ENCODE data around the gene PIK3AP1. TPM values are rescaled to one million over a fixed set of nuclear protein-coding genes. Genes with fewer than 3 reads are reported as not detected.

Gene PIK3AP1
- polyA plus RNA-seq, 2 donors, result 0.31 to 0.47 TPM

GRCh38 chr10:96712662-96713271 is 7.5 kb downstream of the PIK3AP1 start:
- WGBS, 2 donors, result 89 to 90% methylated on average over 10 of the region's 10 CpGs
- H3K36me3 ChIP-seq (ENCODE audit: control insufficient read depth in 2 of 2, insufficient read depth in 2 of 2, low read length in 1 of 2), result no peaks in the 10 kb centered on the region
- no peaks in the 10 kb centered on the region for H3K9me3 ChIP-seq (ENCODE audit: control insufficient read depth in 2 of 2, insufficient read depth in 1 of 2, low read depth in 1 of 2, low read length in 1 of 2)
- H3K4me3 ChIP-seq (ENCODE audit: low read depth in 1 of 2, low read length in 2 of 2), result no peak overlapping the region
- H3K4me1 ChIP-seq (ENCODE audit: control insufficient read depth in 2 of 2, insufficient read depth in 2 of 2, low read length in 1 of 2), result no peaks in the 10 kb centered on the region
- H3K27ac ChIP-seq (ENCODE audit: low read depth in 2 of 2, low read length in 1 of 2), result no peak overlapping the region
- no peaks in the 10 kb centered on the region for H3K27me3 ChIP-seq (ENCODE audit: control insufficient read depth in 1 of 2, insufficient read depth in 2 of 2, low read length in 2 of 2)

- Histone ChIP-seq H3K9me3 (ENCODE audit: control insufficient read depth in 2 of 2, insufficient read depth in 1 of 2, low read depth in 1 of 2, low read length in 1 of 2) (no peaks in the 10 kb centered on the region), H3K27me3 (ENCODE audit: control insufficient read depth in 1 of 2, insufficient read depth in 2 of 2, low read length in 2 of 2) (no peaks in the 10 kb centered on the region), H3K36me3 (ENCODE audit: control insufficient read depth in 2 of 2, insufficient read depth in 2 of 2, low read length in 1 of 2) (no peaks in the 10 kb centered on the region), H3K27ac (ENCODE audit: low read depth in 2 of 2, low read length in 1 of 2) (no peak overlapping the region), H3K4me3 (ENCODE audit: low read depth in 1 of 2, low read length in 2 of 2) (no peak overlapping the region), H3K4me1 (ENCODE audit: control insufficient read depth in 2 of 2, insufficient read depth in 2 of 2, low read length in 1 of 2) (no peaks in the 10 kb centered on the region)
- 77 to 92% methylated on average over 3 of the region's 3 CpGs for WGBS, 2 donors
Measured at GRCh38 chr10:96711048-96711728, 9.1 kb downstream of the PIK3AP1 start.

- 85 to 91% methylated on average over 19 of the region's 19 CpGs for WGBS, 2 donors
- Histone ChIP-seq H3K4me3 (ENCODE audit: low read depth in 1 of 2, low read length in 2 of 2) (no peak overlapping the region), H3K27me3 (ENCODE audit: control insufficient read depth in 1 of 2, insufficient read depth in 2 of 2, low read length in 2 of 2) (no peaks in the 10 kb centered on the region), H3K9me3 (ENCODE audit: control insufficient read depth in 2 of 2, insufficient read depth in 1 of 2, low read depth in 1 of 2, low read length in 1 of 2) (no peaks in the 10 kb centered on the region), H3K4me1 (ENCODE audit: control insufficient read depth in 2 of 2, insufficient read depth in 2 of 2, low read length in 1 of 2) (no peaks in the 10 kb centered on the region), H3K36me3 (ENCODE audit: control insufficient read depth in 2 of 2, insufficient read depth in 2 of 2, low read length in 1 of 2) (no peaks in the 10 kb centered on the region), H3K27ac (ENCODE audit: low read depth in 2 of 2, low read length in 1 of 2) (no peak overlapping the region)
Measured at GRCh38 chr10:96709525-96709924, 10.8 kb downstream of the PIK3AP1 start.

- Histone ChIP-seq H3K4me3 (ENCODE audit: low read depth in 1 of 2, low read length in 2 of 2) (no peak overlapping the region), H3K9me3 (ENCODE audit: control insufficient read depth in 2 of 2, insufficient read depth in 1 of 2, low read depth in 1 of 2, low read length in 1 of 2) (no peaks in the 10 kb centered on the region), H3K36me3 (ENCODE audit: control insufficient read depth in 2 of 2, insufficient read depth in 2 of 2, low read length in 1 of 2) (no peaks in the 10 kb centered on the region), H3K27me3 (ENCODE audit: control insufficient read depth in 1 of 2, insufficient read depth in 2 of 2, low read length in 2 of 2) (no peaks in the 10 kb centered on the region), H3K4me1 (ENCODE audit: control insufficient read depth in 2 of 2, insufficient read depth in 2 of 2, low read length in 1 of 2) (no peaks in the 10 kb centered on the region), H3K27ac (ENCODE audit: low read depth in 2 of 2, low read length in 1 of 2) (no peak overlapping the region)
- WGBS, 2 donors, result 89 to 95% methylated on average over 7 of the region's 7 CpGs
Measured at GRCh38 chr10:96708996-96709395, 11.3 kb downstream of the PIK3AP1 start.

GRCh38 chr10:96708456-96708855 is 11.9 kb downstream of the PIK3AP1 start:
- no peak overlapping the region for H3K27ac ChIP-seq (ENCODE audit: low read depth in 2 of 2, low read length in 1 of 2)
- H3K4me1 ChIP-seq (ENCODE audit: control insufficient read depth in 2 of 2, insufficient read depth in 2 of 2, low read length in 1 of 2), result no peaks in the 10 kb centered on the region
- H3K9me3 ChIP-seq (ENCODE audit: control insufficient read depth in 2 of 2, insufficient read depth in 1 of 2, low read depth in 1 of 2, low read length in 1 of 2), result no peaks in the 10 kb centered on the region
- H3K4me3 ChIP-seq (ENCODE audit: low read depth in 1 of 2, low read length in 2 of 2), result no peak overlapping the region
- H3K36me3 ChIP-seq (ENCODE audit: control insufficient read depth in 2 of 2, insufficient read depth in 2 of 2, low read length in 1 of 2), result no peaks in the 10 kb centered on the region
- WGBS, 2 donors, result 76 to 82% methylated on average over 7 of the region's 7 CpGs
- H3K27me3 ChIP-seq (ENCODE audit: control insufficient read depth in 1 of 2, insufficient read depth in 2 of 2, low read length in 2 of 2), result no peaks in the 10 kb centered on the region

DNA sequence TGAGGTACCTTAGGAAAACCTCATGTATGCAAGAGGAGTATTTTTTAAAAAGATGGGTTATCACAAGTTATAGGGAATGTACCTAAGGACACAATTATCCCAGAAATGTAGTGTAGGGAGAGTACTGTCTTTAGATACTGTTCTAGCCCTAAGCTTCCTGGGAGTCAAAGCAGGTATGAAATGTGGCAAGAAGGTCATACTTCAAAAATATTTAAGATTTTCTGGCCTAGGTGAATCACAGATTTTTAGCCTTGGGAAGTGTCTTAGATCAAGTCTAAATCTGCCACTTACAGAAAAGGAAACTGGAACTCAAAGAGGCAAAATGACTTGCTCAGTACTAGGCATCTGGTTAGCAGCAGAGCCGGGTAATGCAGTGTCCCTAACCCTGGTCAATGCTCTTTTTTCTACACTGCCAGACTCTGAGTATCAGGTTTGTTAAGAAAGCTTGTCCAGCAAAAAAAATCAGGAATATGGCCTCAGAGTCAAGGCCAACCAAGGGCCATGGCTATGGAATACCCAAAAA is 13.9 kb downstream of the PIK3AP1 start:
- Histone ChIP-seq H3K4me3 (ENCODE audit: low read depth in 1 of 2, low read length in 2 of 2) (no peak overlapping the region), H3K4me1 (ENCODE audit: control insufficient read depth in 2 of 2, insufficient read depth in 2 of 2, low read length in 1 of 2) (no peaks in the 10 kb centered on the region), H3K27ac (ENCODE audit: low read depth in 2 of 2, low read length in 1 of 2) (no peak overlapping the region), H3K36me3 (ENCODE audit: control insufficient read depth in 2 of 2, insufficient read depth in 2 of 2, low read length in 1 of 2) (no peaks in the 10 kb centered on the region), H3K9me3 (ENCODE audit: control insufficient read depth in 2 of 2, insufficient read depth in 1 of 2, low read depth in 1 of 2, low read length in 1 of 2) (no peaks in the 10 kb centered on the region), H3K27me3 (ENCODE audit: control insufficient read depth in 1 of 2, insufficient read depth in 2 of 2, low read length in 2 of 2) (no peaks in the 10 kb centered on the region)
- WGBS, 2 donors, result 69 to 87% methylated on average over 1 of the region's 1 CpG

GRCh38 chr10:96705134-96705533 is 15.2 kb downstream of the PIK3AP1 start:
- H3K4me1 ChIP-seq (ENCODE audit: control insufficient read depth in 2 of 2, insufficient read depth in 2 of 2, low read length in 1 of 2), result no peaks in the 10 kb centered on the region
- no peaks in the 10 kb centered on the region for H3K27me3 ChIP-seq (ENCODE audit: control insufficient read depth in 1 of 2, insufficient read depth in 2 of 2, low read length in 2 of 2)
- 63 to 79% methylated on average over 1 of the region's 1 CpG for WGBS, 2 donors

GRCh38 chr10:96704563-96704962 is 15.8 kb downstream of the PIK3AP1 start:
- H3K36me3 ChIP-seq (ENCODE audit: control insufficient read depth in 2 of 2, insufficient read depth in 2 of 2, low read length in 1 of 2), result no peaks in the 10 kb centered on the region
- H3K27ac ChIP-seq (ENCODE audit: low read depth in 2 of 2, low read length in 1 of 2), result no peak overlapping the region
- H3K9me3 ChIP-seq (ENCODE audit: control insufficient read depth in 2 of 2, insufficient read depth in 1 of 2, low read depth in 1 of 2, low read length in 1 of 2), result no peaks in the 10 kb centered on the region
- WGBS, 2 donors, result 93 to 94% methylated on average over 4 of the region's 4 CpGs
- H3K27me3 ChIP-seq (ENCODE audit: control insufficient read depth in 1 of 2, insufficient read depth in 2 of 2, low read length in 2 of 2), result no peaks in the 10 kb centered on the region
- no peak overlapping the region for H3K4me3 ChIP-seq (ENCODE audit: low read depth in 1 of 2, low read length in 2 of 2)
- no peaks in the 10 kb centered on the region for H3K4me1 ChIP-seq (ENCODE audit: control insufficient read depth in 2 of 2, insufficient read depth in 2 of 2, low read length in 1 of 2)

More at GRCh38 chr10:96705134-96705533, 15.2 kb downstream of the PIK3AP1 start:
- no peak overlapping the region for H3K4me3 ChIP-seq (ENCODE audit: low read depth in 1 of 2, low read length in 2 of 2)
- H3K9me3 ChIP-seq (ENCODE audit: control insufficient read depth in 2 of 2, insufficient read depth in 1 of 2, low read depth in 1 of 2, low read length in 1 of 2), result no peaks in the 10 kb centered on the region
- H3K27ac ChIP-seq (ENCODE audit: low read depth in 2 of 2, low read length in 1 of 2), result no peak overlapping the region
- no peaks in the 10 kb centered on the region for H3K36me3 ChIP-seq (ENCODE audit: control insufficient read depth in 2 of 2, insufficient read depth in 2 of 2, low read length in 1 of 2)

- Histone ChIP-seq H3K27me3 (ENCODE audit: control insufficient read depth in 1 of 2, insufficient read depth in 2 of 2, low read length in 2 of 2) (no peaks in the 10 kb centered on the region), H3K9me3 (ENCODE audit: control insufficient read depth in 2 of 2, insufficient read depth in 1 of 2, low read depth in 1 of 2, low read length in 1 of 2) (no peaks in the 10 kb centered on the region), H3K36me3 (ENCODE audit: control insufficient read depth in 2 of 2, insufficient read depth in 2 of 2, low read length in 1 of 2) (no peaks in the 10 kb centered on the region), H3K27ac (ENCODE audit: low read depth in 2 of 2, low read length in 1 of 2) (no peak overlapping the region), H3K4me1 (ENCODE audit: control insufficient read depth in 2 of 2, insufficient read depth in 2 of 2, low read length in 1 of 2) (no peaks in the 10 kb centered on the region), H3K4me3 (ENCODE audit: low read depth in 1 of 2, low read length in 2 of 2) (no peak overlapping the region)
- 51 to 64% methylated on average over 4 of the region's 4 CpGs for WGBS, 2 donors
Measured at GRCh38 chr10:96703358-96703757, 17.0 kb downstream of the PIK3AP1 start.

- Histone ChIP-seq H3K4me3 (ENCODE audit: low read depth in 1 of 2, low read length in 2 of 2) (no peak overlapping the region), H3K27ac (ENCODE audit: low read depth in 2 of 2, low read length in 1 of 2) (no peak overlapping the region), H3K27me3 (ENCODE audit: control insufficient read depth in 1 of 2, insufficient read depth in 2 of 2, low read length in 2 of 2) (no peaks in the 10 kb centered on the region), H3K4me1 (ENCODE audit: control insufficient read depth in 2 of 2, insufficient read depth in 2 of 2, low read length in 1 of 2) (no peaks in the 10 kb centered on the region), H3K36me3 (ENCODE audit: control insufficient read depth in 2 of 2, insufficient read depth in 2 of 2, low read length in 1 of 2) (no peaks in the 10 kb centered on the region), H3K9me3 (ENCODE audit: control insufficient read depth in 2 of 2, insufficient read depth in 1 of 2, low read depth in 1 of 2, low read length in 1 of 2) (no peaks in the 10 kb centered on the region)
- 34 to 66% methylated on average over 3 of the region's 3 CpGs for WGBS, 2 donors
Measured at GRCh38 chr10:96701265-96701664, 19.0 kb downstream of the PIK3AP1 start.

Measured in esophagus (tissue), 2 donors.